ENCODE results near the gene EXT2.

The EXT2 gene

DNA sequence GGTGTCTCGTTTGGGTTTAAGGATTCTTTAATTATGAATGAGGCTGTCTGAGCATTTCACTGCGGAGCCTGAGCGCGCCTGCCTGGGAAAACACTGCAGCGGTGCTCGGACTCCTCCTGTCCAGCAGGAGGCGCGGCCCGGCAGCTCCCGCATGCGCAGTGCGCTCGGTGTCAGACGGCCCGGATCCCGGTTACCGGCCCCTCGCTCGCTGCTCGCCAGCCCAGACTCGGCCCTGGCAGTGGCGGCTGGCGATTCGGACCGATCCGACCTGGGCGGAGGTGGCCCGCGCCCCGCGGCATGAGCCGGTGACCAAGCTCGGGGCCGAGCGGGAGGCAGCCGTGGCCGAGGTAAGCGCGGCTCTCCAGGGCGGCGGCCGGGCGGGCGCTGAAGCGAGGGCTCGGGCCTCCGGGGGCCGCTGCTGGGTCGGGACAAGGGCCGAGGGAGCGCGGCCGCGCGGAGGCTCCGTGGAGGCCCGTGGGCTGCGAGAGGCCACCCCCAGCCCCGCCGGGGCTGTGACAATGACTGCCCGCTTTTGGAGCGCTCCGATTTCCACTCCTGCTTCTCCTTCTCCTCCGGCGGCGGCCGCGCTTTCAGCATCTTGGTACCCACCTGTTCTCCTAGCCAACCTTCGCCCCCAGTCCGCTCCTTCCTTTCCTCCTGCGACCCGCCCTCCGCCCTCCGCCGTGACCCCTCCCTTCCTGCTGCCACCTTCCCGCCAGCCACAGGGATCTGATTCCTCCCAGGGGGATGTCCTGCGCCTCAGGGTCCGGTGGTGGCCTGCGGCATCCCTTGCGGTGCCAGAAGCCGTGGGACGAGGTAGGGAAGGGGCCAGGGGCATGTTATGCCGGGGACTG, at the start of gene EXT2:
TSS of gene EXT2 (plus strand) at position 173 of the 854 bp plus-strand sequence. CDS start 12,035 bp downstream, outside the sequence.
- DNase-seq: peak; percentile 92

DNA sequence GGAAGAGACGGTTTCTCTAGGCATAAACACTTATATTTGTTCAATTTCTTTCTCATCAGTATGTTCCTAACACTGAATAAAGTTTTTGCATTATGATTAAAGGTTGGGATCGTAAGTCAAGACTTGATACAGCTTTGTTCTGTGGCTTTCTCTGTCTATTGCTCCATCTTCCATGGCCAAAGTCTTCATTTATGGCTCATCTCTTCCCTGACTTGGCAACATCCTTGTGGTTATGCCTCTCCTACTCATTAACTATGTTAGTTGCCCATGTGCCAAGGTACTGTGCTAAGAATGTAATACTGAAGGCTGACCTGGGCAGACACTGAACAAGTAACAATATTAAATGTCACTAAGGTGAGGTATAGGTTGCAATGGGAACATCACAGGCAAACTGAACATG, 49.3 kb upstream of the EXT2 start:
- no peak for DNase-seq

DNA sequence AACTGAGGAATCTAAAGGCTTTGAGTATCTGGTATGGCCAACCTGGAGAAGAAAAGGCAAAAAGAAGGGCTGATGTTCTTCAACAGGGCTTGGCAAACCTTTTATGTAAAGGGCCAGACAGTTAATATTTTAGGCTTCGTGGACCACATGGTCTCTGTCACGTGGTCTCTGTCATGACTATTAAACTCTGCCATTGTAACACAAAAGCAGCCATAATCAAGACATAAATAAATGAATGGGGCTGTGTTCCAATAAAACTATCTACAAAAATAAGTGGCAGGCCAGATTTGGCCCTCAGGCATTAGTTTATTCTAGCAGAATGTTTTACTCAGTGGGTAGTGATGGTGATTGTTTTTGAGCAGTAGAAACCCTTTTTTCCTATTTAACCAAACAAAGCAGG, 48.2 kb upstream of the EXT2 start:
- no peak for DNase-seq

DNA sequence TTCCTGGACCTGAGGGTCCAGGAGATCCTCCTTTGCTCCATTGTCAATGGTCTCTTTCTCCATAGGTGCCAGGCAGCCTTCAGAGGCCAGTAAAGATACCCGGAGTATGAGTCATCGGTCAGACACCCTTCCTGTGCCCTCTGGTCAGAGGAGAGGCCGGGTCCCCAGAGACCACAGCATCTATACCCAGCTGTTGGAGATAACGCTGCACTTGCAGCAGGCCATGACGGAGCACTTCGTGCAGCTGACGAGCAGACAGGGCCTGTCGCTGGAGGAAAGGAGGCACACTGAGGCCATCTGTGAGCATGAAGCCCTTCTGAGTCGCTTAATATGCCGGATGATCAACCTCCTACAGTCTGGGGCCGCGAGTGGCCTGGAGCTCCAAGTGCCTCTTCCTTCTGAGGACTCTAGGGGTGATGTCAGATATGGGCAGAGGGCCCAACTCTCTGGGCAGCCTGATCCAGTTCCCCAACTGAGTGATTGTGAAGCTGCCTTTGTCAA, 47.5 kb upstream of the EXT2 start, which contains the start of gene ACCSL:
TSS of gene ACCSL (plus strand) at position 51 of the 501 bp plus-strand sequence. CDS start at position 107, 56 bp downstream.
- no peak for DNase-seq

DNA sequence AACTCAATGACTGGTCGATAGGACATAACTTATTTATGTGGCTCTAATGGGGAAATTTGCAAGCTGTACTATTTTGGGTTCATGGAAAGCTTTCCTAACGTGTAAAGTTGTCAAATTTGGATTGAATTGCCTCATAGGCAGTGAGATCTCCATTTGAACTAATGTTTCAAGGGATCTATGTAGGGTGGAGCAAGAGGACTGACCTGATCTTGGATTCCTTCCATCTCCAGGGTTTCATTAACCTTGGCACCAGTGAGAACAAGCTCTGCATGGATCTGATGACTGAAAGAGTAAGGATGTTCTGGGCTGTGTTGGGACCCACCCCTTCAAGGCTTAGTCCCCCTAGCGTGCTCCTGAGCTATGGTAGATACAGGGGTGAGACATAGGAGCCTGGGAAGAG, 45.6 kb upstream of the EXT2 start:
- DNase-seq: no peak

DNA sequence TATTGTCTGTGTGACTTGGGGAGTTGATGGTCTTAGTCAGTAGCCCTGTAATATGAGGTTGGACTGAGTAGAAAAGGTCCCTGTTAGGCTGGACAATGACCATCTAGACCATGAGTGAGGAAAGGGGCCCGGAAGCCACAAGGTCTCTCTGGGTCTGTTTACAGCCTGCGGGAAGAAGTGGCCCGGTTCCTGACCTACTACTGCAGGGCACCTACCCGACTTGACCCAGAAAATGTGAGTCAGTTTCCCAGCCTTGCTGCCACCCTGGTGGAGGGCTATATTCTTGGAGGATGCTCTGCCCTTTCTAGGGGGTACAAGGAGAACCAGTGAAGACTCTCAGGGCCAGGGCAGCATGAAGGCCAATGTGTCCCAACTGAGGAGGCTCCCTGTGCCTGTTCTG, 44.3 kb upstream of the EXT2 start:
- DNase-seq: no peak

DNA sequence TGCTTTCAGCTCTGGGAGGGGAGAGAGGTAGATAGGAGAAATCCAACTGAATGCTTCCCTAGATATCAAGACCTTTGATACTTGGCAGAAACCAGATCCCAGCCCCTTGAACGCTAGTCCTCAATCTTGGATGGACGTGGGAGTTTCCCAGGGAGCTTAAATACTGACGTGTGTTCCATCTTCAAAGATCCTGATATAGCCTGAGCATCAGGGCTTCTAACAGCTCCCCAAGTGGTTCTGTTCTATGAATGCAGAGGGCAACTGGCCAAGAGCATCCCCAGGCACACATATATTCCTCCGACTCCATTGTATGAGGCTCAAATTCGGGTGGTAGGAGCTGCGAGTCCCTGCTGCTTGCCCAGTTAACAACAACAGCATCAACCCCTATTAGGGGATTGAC, 38.1 kb upstream of the EXT2 start:
- DNase-seq: no peak

DNA sequence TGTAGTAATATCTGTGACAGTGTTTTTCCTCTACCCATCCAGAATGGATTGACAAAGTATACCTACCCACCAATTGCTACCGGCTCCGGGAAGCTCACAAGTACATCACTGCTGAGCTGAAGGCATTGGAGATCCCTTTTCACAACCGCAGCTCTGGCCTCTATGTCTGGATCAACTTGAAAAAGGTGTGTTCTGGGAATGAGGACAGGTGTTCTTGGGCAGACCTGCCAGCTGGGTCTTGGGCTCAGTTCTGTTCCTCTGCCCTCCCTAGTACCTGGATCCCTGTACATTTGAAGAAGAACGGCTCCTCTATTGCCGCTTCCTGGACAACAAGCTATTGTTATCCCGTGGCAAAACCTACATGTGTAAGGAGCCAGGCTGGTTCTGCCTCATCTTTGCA, 37.2 kb upstream of the EXT2 start:
- no peak for DNase-seq

DNA sequence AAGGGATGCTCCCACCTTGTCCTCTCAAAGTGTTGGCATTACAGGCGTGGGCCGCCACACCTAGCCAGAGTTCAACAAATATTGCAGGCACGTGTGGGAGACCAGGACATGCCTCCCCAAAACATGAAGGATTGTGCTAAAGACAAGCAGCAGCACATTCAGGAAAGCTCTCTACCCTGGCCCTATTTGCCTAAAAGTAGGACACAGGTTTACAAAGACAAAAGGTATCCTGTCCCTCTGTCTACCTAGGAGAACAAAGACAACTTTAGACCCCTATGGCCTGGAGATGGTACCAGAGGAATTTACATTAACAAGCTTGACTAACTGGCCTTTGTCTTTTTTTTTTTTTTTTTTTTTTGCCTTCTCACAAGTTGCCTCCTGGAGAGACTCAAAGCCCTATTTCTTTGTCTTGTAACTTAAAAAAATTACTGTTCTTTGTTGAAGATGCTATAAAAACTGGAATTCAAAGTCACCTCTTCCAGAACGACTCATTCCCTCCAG, 30.3 kb upstream of the EXT2 start:
- no peak for DNase-seq

DNA sequence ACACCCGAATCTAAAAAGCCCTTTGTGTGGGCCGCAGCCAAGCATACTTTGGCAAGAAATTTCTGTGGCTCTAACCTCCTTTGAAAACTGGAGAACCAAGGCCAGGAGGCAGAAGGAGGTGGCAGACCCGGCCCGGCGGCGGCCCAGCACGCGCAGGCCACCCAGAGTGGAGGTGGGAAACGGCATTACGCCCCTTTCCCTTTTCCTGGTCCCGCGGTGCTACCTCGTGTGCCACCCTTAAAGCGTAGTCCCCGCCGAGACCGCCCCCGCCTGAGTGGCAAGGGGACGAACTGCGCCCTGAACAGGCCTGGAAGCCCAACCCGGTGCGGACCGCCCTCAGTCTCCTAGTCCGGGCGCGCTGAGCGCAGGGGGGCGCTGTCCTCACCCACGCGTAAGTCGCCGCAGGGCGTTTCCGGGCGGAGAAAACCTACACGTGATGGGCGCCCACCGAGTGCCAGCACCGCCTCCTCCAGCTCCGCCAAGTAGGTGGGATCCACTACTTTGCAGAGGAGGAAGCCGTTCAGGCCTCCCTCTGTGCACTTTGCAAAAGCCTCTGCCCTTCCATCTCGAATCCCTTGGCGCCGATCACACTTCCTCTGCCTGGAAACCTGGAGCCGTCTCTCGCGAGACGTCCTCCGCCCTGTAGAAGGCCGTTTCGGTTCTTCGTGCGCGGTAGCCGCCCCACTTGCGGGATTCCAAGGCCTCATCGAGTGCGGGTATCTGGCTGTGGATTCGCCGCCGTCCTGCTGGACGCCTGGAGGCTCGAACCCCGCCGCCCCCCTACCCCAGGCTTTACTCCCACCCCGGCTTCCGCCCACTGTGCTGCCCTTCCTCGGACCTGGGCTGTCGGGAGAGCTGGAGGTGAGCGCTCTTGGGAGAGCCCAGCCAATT, 29.4 kb upstream of the EXT2 start, which contains the start of gene ACCS:
TSS of gene ACCS (plus strand) at position 430 of the 891 bp plus-strand sequence. CDS start 1,358 bp downstream, outside the sequence.
- peak; percentile 98 for DNase-seq

DNA sequence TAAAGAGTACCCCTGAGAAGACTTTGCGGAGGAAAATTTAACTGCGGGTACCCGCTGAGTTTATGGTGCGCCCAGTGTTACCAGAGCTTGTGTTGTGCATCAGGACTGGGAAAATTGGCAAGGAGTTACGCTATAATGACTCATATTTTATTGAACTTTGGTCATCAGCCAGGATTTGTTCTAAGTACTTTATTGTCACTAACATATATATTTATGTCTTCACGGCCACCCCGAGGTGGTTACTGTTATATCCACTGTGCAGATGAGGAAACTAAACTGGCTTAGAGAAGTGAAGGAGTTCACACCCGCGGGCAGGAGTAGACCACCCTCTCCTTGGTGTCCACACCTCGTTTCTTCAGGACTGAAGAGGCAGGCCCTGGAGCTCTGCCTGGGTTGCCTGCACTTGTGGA, 28.7 kb upstream of the EXT2 start:
- no peak for DNase-seq

DNA sequence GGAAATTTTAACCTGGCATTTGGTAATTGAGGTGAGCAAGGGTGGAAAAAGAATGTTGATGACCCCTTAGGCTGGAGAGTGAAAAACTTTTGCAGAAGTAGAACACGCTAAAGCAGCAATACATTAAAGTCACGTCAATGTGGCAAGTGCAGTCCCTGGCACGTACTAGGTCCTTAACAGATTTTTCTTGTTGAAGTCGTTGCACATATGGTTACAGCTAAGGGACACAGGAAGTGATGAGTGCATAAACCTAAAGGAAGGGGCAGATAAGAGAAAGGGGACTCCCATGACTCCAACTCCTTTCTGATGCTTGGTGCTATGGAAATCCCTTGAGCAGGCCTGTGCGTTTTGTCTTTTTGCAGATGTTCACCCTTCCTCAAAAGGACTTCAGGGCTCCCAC, 28.2 kb upstream of the EXT2 start:
- DNase-seq: no peak

DNA sequence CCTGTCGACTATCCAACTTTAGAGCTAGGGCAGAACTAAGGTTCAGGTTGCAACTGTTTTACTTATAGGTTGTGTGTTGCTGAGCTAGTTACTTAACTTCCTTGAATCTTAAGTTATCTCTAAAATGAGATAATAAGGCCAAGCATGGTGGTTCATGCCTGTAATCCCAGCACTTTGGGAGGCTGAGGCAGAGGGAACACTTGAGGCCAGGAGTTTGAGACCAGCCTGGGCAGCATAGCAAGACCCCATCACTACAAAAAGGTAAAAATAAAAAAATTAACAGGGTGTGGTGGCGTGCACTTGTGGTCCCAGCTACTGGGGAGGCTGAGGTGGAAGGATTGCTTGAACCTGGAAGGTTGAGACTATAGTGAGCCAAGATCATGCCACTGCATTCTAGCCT, 27.3 kb upstream of the EXT2 start:
- no peak for DNase-seq

DNA sequence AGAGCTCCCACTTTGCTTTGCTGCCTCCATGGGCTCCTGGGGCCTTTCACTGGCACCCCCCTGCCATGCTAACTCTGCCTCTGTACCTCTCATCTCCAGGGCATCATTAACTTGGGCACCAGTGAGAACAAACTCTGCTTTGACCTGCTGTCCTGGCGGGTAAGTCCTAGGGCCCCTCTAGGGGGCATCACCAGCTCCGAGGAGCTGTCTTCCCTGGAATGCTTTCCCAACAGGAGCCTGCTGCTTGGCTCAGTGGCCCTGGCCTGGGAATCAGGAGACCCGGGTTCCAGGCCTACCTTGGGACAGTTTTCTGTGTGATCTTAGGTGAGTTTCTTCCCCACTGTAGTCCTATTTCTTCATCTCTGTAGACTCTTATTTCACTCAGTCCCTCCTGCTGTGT, 24.3 kb upstream of the EXT2 start:
- DNase-seq: no peak

DNA sequence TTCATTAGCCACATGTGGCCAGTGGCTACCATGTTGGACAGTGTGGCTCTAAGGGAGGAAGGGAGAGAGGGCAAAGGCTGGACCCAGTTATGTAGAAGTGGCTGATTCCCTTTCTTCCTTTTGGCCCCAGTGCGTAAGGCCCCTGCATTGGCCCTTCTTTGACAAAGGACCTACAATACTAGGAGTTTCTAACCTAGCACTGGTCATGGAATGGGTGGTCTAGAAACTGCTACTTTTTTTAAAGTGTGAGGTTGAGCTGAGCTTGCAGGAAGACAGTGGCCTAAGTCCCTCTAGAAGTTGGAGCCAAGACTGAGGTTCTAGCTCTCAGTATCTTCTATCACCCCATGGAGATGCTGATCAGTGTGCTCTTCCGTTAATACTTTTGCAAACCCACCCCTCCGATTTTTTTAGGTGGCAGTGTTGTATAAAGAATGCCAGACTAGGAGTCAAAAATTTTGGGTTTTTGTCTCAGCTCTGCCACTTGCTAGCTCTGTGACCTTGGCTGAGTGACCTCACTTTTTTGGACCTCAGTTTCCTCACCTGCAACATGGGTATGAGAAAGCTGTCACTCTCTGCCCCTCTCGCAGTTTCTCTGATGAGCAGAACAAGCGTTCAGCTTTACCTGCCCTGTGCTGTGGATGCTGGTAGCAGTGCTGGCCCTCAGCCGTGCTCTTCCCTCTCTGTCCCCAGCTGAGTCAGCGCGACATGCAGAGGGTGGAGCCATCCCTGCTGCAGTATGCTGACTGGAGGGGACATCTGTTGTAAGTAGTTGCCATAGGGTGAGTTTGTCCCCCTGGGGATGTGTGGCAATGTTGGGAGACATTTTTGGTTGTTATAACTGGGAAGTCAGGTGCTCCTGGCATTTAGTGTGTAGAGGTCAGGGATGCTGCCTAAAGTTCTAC, 22.5 kb upstream of the EXT2 start:
- no peak for DNase-seq

DNA sequence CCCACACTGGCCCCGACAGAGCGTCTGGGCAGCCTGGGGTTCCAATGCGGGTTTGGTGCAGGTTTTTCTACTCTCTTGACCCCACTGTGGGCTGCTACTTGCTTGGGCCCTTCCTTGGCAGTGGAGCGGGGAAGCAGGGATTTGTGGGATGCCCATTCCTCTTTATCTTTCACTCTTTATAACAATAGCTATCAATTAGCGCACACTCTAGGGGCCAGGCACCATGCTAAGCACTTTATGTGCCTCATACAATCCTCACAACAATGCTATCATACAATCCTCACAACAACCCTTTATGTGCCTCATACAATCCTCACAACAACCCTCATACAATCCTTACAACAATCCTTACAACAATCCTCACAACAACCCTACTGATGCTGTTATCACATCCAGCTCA, 16.7 kb upstream of the EXT2 start:
- DNase-seq: no peak

DNA sequence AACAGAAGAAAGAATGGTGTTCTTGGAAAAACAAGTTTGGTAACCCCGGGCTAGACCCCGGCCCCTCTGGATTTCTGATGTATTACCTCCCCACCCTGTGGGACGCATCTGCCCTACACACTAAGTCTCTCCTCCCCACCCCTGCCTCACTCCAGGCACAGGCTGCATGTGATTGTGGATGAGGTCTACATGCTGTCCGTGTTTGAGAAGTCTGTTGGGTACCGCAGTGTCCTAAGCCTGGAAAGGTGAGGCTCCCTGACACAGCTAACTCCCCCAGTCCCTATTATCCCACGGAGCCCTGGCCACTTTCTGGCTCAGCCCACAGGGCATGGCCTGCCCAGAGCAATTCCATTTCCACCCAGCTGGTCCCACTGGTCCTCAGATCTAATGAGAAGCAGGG, 16.1 kb upstream of the EXT2 start:
- no peak for DNase-seq

DNA sequence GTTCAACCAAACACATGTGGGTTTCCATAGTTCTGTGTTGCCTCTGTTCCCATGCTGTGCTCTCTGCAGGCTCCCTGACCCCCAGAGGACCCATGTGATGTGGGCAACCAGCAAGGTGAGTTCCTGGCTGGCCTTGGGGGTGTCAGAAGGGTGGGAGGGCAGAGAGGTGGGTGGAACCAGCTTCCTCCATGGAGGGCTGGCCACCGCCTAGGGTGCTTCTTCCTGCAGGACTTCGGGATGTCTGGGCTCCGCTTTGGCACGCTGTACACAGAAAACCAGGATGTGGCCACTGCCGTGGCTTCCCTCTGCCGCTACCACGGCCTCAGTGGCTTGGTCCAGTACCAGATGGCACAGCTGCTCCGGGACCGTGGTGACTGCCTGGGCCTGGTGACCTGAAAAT, 14.5 kb upstream of the EXT2 start:
- no peak for DNase-seq

DNA sequence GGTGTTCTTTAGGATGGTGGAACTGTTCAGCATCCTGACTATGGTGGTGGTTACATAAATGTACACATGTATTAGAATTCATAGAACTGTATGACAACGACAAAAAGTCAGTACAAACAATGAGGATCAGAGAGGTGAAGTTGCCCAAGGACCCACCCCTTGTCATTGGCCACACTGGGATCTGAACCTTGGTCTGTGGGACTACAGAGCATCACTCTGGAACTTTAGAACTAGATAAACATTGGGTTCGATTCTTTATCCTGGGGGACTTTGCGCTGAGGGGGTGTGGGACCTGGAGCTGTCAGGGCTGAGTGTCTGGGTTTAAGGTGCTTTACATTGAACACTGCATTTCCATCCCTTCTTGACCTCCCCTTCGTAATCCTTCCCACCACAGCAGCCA, 12.8 kb upstream of the EXT2 start:
- no peak for DNase-seq

DNA sequence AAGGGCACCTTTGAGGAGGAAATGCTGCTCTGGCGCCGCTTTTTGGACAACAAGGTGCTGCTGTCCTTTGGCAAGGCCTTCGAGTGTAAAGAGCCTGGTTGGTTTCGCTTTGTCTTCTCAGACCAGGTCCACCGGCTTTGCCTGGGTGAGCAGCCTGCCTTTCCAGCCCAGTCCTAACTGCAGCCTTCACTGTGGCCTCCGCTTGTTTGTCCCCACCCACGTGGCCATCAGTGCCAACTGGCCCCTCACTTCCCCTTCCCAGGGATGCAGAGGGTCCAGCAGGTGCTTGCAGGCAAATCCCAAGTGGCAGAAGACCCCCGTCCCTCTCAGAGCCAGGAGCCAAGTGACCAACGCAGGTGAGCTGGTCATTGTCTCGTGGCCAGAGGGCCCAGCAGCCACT, 12.0 kb upstream of the EXT2 start:
- no peak for DNase-seq

DNA sequence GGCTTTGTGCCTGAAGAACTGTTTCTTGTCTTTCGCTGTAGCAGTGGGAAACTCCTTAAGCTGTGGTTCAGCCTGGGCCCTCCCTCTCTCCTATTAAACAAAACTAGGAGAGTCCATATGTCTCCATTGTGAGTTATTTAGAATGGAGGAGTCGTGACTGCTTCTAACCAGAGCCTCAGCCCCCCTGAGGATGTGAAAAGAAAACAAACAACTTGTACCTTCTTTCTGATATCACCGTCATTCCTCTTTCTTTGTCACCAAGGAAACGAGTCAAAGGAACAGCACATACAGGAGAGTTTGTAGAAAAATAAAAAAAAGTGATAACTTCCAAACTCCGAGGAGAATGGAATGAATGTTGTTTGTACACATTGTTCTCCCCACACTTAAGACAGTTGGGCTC, 11.6 kb upstream of the EXT2 start:
- DNase-seq: no peak

DNA sequence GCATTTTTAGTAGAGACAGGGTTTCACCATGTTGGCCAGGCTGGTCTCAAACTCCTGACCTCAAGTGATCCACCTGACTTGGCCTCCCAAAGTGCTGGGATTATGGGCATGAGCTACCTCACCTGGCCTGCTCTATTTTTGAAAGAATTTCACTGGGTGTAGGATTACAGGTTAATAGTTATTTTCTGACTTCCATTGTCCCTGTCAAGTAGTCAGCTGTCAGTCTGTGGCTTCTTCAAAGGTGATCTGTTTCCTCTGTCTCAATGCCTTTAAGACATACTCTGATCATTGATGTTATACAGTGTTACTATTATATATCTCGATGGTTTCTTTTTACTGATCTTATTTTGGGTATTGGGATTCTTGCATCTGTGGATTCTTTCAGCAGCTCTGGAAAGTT, 10.1 kb upstream of the EXT2 start:
- DNase-seq: no peak
